GM12872 (cell line): ENCODE data around the gene SLC7A8.

Experiments used
- TF ChIP-seq, protein P1 (sequence below): IDR thresholded peaks from 3 replicates; pipeline ENCODE4 v1.5.1; 2011; ENCODE audit warnings: low read depth, mild to moderate bottlenecking, low read length, moderate library complexity; ENCODE audit not compliant: insufficient read depth

SLC7A8 gene

GRCh38 chr14:23186913-23187654, 3.6 kb upstream of the SLC7A8 start:
- TF ChIP-seq, protein P1, sequence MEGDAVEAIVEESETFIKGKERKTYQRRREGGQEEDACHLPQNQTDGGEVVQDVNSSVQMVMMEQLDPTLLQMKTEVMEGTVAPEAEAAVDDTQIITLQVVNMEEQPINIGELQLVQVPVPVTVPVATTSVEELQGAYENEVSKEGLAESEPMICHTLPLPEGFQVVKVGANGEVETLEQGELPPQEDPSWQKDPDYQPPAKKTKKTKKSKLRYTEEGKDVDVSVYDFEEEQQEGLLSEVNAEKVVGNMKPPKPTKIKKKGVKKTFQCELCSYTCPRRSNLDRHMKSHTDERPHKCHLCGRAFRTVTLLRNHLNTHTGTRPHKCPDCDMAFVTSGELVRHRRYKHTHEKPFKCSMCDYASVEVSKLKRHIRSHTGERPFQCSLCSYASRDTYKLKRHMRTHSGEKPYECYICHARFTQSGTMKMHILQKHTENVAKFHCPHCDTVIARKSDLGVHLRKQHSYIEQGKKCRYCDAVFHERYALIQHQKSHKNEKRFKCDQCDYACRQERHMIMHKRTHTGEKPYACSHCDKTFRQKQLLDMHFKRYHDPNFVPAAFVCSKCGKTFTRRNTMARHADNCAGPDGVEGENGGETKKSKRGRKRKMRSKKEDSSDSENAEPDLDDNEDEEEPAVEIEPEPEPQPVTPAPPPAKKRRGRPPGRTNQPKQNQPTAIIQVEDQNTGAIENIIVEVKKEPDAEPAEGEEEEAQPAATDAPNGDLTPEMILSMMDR: peak; percentile 77

GRCh38 chr14:23185063-23185462, 1.6 kb upstream of the SLC7A8 start:
- TF ChIP-seq, protein P1: no peak

GRCh38 chr14:23183158-23183470, 346 bp downstream of the SLC7A8 start:
- TF ChIP-seq, protein P1: no peak

GRCh38 chr14:23182372-23183157, 895 bp downstream of the SLC7A8 start:
- TF ChIP-seq, protein P1: no peak

DNA sequence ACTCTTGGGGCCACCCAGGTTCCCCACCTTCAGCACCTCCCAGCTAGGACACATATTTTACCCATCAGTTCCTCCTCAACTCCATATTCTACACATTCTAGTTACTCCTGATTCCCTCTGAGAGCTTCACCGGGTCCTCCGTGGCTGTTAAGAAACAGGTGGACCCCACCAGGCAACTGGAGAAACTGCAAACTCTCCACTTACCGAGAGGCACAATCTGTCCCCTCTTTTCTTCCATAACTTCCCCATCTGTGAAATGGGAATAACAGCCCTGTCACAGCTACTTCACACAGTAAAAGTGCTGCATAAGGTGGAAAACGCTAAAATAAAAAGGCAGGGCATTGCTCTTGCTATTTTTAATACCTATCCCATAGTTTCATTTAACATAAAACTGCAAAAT, 1.5 kb downstream of the SLC7A8 start:
- TF ChIP-seq, protein P1: no peak

DNA sequence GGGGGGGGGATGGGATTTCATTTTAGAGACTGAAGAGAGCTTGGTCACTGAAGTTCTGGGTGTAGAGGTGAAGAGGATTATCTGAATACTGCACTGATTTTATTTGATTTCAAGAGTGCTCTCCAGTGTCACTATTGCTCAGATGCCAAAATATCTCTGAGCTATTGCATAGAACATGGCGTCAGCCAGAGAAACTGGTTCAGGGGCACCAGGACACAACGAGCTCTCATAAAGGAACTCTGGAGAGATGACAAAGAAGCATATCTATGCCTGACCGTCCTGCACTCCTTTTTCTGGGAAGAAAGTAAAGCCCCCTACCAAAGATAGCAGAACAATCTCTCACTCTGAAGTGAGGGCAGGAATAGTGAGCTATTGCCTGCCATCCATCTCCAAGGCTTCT, 2.0 kb downstream of the SLC7A8 start:
- TF ChIP-seq, protein P1: no peak

DNA sequence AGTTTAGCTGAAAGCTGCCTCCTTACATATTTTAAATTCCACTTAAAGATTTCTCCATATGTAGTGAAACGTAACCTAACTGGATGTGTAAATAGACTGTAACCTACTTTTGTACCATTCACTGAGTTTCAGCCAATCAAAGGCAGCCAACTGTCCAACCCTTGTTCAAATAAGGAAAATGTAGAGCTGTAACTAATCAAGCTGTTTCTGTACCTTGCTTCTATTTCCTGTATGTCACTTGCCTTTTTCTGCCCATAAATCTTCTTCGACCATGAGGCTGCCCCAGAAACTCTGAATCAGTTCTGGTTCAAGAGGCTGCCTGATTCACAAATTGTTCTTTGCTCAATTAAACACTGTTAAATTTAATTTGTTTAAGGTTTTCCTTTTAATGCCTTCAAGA, 6.3 kb downstream of the SLC7A8 start:
- TF ChIP-seq, protein P1: no peak
